ENCODE results near the gene PDAP1.

DNA sequence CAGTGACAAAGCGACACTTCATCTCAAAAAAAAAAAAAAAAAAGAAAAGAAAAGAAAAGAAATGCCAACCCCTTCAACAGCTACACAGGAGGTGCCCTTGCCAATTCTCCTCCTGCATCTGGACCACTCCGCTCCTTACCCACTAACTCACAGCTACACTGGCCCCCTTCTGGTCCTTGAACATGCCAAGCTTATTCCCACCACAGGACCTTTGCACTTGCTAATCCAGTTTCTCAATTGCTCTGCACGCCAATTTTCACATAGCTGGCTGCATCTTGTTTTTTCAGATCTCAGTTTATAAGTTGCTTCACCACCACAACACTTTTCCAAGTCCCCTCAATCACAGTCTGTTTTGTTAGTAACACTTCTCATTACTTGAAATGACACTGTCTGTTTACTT is 5.5 kb downstream of the PDAP1 start:
- TF ChIP-seq, protein P1, sequence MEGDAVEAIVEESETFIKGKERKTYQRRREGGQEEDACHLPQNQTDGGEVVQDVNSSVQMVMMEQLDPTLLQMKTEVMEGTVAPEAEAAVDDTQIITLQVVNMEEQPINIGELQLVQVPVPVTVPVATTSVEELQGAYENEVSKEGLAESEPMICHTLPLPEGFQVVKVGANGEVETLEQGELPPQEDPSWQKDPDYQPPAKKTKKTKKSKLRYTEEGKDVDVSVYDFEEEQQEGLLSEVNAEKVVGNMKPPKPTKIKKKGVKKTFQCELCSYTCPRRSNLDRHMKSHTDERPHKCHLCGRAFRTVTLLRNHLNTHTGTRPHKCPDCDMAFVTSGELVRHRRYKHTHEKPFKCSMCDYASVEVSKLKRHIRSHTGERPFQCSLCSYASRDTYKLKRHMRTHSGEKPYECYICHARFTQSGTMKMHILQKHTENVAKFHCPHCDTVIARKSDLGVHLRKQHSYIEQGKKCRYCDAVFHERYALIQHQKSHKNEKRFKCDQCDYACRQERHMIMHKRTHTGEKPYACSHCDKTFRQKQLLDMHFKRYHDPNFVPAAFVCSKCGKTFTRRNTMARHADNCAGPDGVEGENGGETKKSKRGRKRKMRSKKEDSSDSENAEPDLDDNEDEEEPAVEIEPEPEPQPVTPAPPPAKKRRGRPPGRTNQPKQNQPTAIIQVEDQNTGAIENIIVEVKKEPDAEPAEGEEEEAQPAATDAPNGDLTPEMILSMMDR (optimal IDR thresholded peaks at IDR 0.05 in 1 of 3, IDR thresholded peaks at IDR 0.05 in 1 of 3, conservative IDR thresholded peaks at IDR 0.05 in 1 of 3; ENCODE audit: extremely low read depth in 1 of 3, insufficient read depth in 2 of 3, low read length in 3 of 3) = no peak
- no peak for TF ChIP-seq EZH2 (IDR thresholded peaks at IDR 0.05; ENCODE audit: low read length)
